Suprapubic skin (tissue), 4 donors: ENCODE data around the gene SLC12A8. TPM values are rescaled to one million over a fixed set of nuclear protein-coding genes. Genes with fewer than 3 reads are reported as not detected.

Experiments used
- DNase-seq, 2 donors: peaks; one replicate each; pipeline ENCODE4 v3.0.0-alpha.2; 2019; ENCODE audit warnings: low spot score in 2 of 2
- H3K27ac ChIP-seq: fragments of 200-600 bp; sonication (generic); one replicate; pipeline ENCODE4 v1.5.1; 2019
- H3K27me3 ChIP-seq: fragments of 200-600 bp; sonication (generic); one replicate; pipeline ENCODE4 v1.5.1; 2019
- H3K36me3 ChIP-seq: fragments of 200-600 bp; sonication (generic); one replicate; pipeline ENCODE4 v1.5.1; 2019
- H3K4me1 ChIP-seq: fragments of 200-600 bp; sonication (generic); one replicate; pipeline ENCODE4 v1.5.1; 2019
- H3K4me3 ChIP-seq: fragments of 200-600 bp; sonication (generic); one replicate; pipeline ENCODE4 v1.5.1; 2019; ENCODE audit warnings: mild to moderate bottlenecking
- H3K9me3 ChIP-seq: fragments of 200-600 bp; sonication (generic); one replicate; pipeline ENCODE4 v1.5.1; 2019
- EP300 ChIP-seq: sonication (generic); formaldehyde crosslinking; IDR thresholded peaks from one replicate; pipeline ENCODE4 v1.6.1; 2017; ENCODE audit warnings: antibody characterized with exemption
- POLR2A ChIP-seq, 2 donors: fragments of 450-650 bp; IDR thresholded peaks; one replicate each; pipeline ENCODE4 v1.6.1; 2017; ENCODE audit warnings: antibody characterized with exemption in 2 of 2, mild to moderate bottlenecking in 2 of 2, moderate library complexity in 2 of 2
- POLR2AphosphoS5 ChIP-seq, 3 donors: sonication (generic); formaldehyde crosslinking; IDR thresholded peaks; one replicate each; pipeline ENCODE4 v1.6.1; 2017; ENCODE audit warnings: antibody characterized with exemption in 3 of 3
- WGBS: methylation state at CpG from one replicate; pipeline ENCODE4 v1.1.5; 2018; 5-methylcytosine and 5-hydroxymethylcytosine counted together
- total RNA-seq, 4 donors: library from RNA; depleted of rRNA; stranded (reverse); fragments of >200 nt; gene quantifications; one replicate each; pipeline ENCODE4 v1.1.0, GENCODE V29; 2016
- TF ChIP-seq, protein P1 (sequence below), 2 donors: fragments of 200-600 bp in 1 of 2; fragments of 450-650 bp in 1 of 2; sonication (generic) in 1 of 2; IDR thresholded peaks; one replicate each; pipeline ENCODE4 v1.5.1; 2016 to 2019; ENCODE audit warnings: antibody characterized with exemption in 2 of 2, mild to moderate bottlenecking in 1 of 2, moderate library complexity in 1 of 2

SLC12A8 gene
- total RNA-seq, 4 donors from 2014 or later: 2.5 to 5.8 (median 4.4) TPM

DNA sequence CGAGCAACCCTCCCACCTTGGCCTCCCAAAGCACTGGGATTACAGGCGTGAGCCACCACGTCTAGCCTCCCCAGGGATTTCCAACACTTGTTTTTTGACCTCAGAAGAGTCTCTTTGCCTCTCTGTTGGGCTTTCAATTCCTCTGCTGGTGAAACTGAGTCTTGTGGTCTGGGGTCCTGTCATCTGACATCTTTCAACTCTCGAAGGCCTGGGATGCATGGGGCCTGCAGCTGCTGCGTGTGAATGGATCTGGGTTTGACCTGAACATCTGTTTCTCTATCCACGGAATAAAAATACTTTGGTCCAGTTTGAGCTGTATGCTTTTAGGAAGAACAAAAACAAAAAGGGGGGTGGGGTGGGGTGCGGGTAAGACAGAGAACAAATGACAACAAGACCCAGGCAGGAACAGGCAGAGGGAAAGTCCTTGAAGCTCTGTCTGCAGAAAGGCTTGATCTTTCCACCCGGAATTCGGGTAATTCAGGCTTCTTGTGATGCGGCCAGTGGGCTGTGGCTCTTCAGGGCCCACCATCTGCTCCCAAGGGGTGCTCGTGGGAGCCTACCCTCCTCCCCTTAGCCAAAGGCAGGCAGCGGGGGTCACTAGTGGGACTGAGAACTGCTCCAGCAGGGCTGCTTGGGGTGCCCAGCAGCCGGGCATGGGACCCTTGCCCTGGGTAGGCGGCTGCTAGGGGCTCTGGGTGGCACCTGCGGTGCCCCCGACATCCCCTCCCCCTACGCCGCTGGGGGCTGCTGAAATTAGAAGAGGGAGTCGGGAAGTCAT, 71.5 kb downstream of the SLC12A8 start:
- Histone ChIP-seq H3K4me3 (peak overlapping the region; percentile 45), H3K27ac (peak overlapping the region; percentile 73), H3K27me3 (no peaks in the 10 kb centered on the region), H3K36me3 (no peaks in the 10 kb centered on the region), H3K9me3 (no peaks in the 10 kb centered on the region), H3K4me1 (peaks cover 62% of the 10 kb centered on the region)
- WGBS: 67% methylated on average over 17 of the region's 19 CpGs
- no peak for DNase-seq
- TF ChIP-seq POLR2AphosphoS5 (IDR thresholded peaks at IDR 0.05): no peak
- TF ChIP-seq, protein P1, sequence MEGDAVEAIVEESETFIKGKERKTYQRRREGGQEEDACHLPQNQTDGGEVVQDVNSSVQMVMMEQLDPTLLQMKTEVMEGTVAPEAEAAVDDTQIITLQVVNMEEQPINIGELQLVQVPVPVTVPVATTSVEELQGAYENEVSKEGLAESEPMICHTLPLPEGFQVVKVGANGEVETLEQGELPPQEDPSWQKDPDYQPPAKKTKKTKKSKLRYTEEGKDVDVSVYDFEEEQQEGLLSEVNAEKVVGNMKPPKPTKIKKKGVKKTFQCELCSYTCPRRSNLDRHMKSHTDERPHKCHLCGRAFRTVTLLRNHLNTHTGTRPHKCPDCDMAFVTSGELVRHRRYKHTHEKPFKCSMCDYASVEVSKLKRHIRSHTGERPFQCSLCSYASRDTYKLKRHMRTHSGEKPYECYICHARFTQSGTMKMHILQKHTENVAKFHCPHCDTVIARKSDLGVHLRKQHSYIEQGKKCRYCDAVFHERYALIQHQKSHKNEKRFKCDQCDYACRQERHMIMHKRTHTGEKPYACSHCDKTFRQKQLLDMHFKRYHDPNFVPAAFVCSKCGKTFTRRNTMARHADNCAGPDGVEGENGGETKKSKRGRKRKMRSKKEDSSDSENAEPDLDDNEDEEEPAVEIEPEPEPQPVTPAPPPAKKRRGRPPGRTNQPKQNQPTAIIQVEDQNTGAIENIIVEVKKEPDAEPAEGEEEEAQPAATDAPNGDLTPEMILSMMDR (IDR thresholded peaks at IDR 0.05): no peak
- TF ChIP-seq POLR2A (IDR thresholded peaks at IDR 0.05): no peak
- no peak for TF ChIP-seq EP300

DNA sequence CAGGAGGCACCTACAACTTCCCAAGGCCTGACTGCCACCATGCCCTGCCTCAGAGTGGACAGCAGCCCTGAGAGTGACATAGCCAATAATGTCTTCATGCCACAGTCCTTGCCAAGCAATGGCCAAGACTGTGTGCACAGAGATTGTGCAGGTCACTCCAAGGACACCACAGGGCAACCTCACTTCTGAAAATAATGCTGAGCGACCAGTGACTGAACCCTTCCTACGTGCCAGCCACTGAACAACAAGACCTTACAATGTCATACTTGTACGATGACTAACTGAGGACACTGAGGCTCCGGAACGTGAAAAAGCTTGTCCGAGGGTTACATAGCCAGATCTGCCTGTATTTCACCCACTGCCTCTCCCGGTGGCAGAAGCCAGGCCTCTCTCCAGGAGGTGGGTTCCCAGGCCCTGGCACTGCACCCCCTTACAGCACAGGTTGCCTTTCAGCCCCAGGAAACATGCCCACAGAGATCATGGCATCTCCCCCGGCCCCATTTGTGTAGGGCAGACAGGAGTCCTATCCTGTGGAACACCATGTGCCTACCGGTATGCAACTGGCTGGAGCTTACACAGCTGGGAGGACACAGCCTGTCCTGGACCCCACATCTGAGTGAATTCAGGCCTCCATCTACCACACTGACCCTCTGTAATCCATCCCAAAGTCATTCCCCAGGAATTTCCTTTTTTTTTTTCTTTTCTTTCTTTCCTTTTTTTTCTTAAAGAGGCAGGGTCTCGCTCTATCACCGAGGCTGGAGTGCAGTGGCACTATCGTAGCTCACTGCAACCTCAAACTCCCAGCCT, 72.3 kb downstream of the SLC12A8 start:
- Histone ChIP-seq H3K9me3 (no peaks in the 10 kb centered on the region), H3K27me3 (no peaks in the 10 kb centered on the region), H3K4me1 (peaks cover 62% of the 10 kb centered on the region), H3K4me3 (no peak overlapping the region), H3K27ac (peak overlapping the region; percentile 73), H3K36me3 (no peaks in the 10 kb centered on the region)
- 69% methylated on average over 10 of the region's 12 CpGs for WGBS
- no peak for DNase-seq
- no peak for TF ChIP-seq POLR2A (IDR thresholded peaks at IDR 0.05)

DNA sequence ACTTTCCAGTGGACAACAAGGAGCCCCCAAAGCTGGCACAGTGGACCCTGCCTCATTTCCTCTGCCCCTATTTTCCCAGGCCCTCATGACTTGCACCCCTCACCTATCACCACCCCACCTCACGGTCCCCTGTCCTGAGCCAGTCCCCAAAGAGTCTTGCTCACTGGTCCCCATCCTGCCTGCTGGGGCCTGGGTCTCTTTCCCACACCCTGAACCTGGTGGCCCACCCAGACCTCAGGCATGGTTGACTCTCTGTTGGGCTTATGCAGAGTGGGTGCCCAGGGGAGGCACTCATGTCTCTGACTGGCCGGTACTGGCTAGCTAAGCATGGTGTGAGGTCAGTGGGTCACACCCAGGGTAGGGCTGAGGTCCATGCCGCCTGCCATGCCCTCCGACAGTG, 73.2 kb downstream of the SLC12A8 start:
- H3K9me3 ChIP-seq: no peaks in the 10 kb centered on the region
- 96% methylated on average over 4 of the region's 4 CpGs for WGBS
- no peaks in the 10 kb centered on the region for H3K27me3 ChIP-seq
- no peaks in the 10 kb centered on the region for H3K36me3 ChIP-seq
- no peak overlapping the region for H3K4me3 ChIP-seq
- H3K27ac ChIP-seq: peak overlapping the region; percentile 41
- no peak for TF ChIP-seq EP300
- TF ChIP-seq, protein P1 (IDR thresholded peaks at IDR 0.05): no peak
- no peak for TF ChIP-seq POLR2A (IDR thresholded peaks at IDR 0.05)
- no peak for TF ChIP-seq POLR2AphosphoS5 (IDR thresholded peaks at IDR 0.05)
- peaks cover 57% of the 10 kb centered on the region for H3K4me1 ChIP-seq
- DNase-seq: no peak

DNA sequence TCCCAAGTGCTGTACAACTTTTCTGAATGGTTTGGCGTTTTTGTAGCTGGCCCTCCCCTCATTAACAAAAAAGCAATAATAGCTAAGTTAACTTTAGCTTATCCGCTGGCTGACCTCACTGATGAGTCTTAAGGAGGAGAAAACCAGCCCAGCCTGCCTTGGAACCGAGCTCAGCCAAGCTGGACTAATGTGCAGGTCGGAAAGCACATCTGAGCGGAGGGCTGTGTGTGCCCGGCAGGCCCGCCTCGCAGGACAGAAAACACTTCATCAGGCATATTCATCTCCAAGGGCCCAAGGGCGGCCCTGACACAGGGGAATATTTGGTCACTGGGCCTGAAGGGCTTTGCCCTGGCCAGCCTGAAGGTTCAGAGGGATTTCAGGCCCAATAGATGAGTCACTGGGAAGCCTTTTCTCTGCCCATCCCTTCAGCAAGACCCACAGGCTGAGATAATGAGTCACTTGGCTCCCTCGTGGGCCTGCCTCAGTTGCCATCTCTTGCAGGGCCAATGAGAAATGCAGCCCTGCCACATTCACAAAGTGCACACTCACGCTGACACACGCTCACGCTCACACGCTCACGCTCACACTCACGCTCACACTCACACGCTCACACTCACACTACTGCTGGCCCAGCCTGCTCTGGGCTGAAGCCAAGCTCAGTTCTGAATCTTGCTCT, 75.1 kb downstream of the SLC12A8 start:
- Histone ChIP-seq H3K4me3 (no peak overlapping the region), H3K36me3 (no peaks in the 10 kb centered on the region), H3K27me3 (no peaks in the 10 kb centered on the region), H3K27ac (peak overlapping the region; percentile 68), H3K4me1 (peaks cover 43% of the 10 kb centered on the region), H3K9me3 (no peaks in the 10 kb centered on the region)
- TF ChIP-seq POLR2A (IDR thresholded peaks at IDR 0.05) (no peak), EP300 (no peak)
- TF ChIP-seq, protein P1 (IDR thresholded peaks at IDR 0.05): no peak
- WGBS: 74% methylated on average over 16 of the region's 17 CpGs
- DNase-seq: no peak

DNA sequence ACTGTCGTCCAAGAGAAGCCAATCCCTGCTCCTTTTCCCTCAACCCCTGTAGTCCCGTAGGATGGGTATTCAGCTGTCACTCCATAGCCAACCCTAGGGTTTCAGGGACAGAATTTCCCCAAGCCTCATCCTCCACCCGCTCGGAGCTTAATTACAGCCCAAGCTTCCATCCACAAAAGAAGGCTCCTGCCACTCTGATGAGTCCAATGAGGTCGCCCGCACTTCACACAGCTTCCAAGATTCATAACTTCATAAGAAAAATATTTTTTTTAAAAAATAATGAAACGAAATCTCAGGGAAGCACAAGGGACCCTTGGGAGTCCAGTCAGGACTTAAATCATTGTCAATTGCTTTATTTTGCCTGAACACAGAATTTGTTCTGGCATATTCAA, 75.6 kb downstream of the SLC12A8 start:
- TF ChIP-seq POLR2AphosphoS5 (IDR thresholded peaks at IDR 0.05) (no peak), EP300 (no peak), POLR2A (IDR thresholded peaks at IDR 0.05) (no peak)
- Histone ChIP-seq H3K9me3 (no peaks in the 10 kb centered on the region), H3K36me3 (no peaks in the 10 kb centered on the region), H3K4me3 (no peak overlapping the region), H3K27me3 (no peaks in the 10 kb centered on the region), H3K4me1 (peaks cover 38% of the 10 kb centered on the region), H3K27ac (peak overlapping the region; percentile 68)
- 76% methylated on average over 7 of the region's 7 CpGs for WGBS
- DNase-seq: no peak

DNA sequence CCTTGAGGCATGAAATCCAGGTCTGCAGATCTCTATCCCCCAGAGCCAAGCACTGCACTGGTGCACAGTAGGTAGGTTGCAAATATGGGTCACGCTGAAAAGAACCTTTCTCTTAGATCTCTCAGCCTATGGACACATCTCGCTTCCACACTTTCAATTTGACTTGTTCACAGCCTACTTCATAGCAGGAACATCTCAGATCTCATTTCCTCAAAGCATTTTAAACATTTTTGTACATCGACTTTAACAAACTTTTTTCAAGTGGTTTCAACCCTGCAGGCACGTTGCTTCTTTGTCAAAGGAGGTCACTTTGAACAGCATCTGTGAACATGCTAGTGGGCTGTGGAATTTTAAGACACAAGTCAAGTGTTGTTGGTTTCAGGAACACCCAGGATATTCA, 76.0 kb downstream of the SLC12A8 start:
- TF ChIP-seq EP300 (no peak), POLR2AphosphoS5 (IDR thresholded peaks at IDR 0.05) (no peak), POLR2A (IDR thresholded peaks at IDR 0.05) (no peak)
- TF ChIP-seq, protein P1 (IDR thresholded peaks at IDR 0.05): no peak
- H3K9me3 ChIP-seq: no peaks in the 10 kb centered on the region
- DNase-seq: no peak
- H3K36me3 ChIP-seq: no peaks in the 10 kb centered on the region
- WGBS: 60% methylated on average over 4 of the region's 4 CpGs
- H3K27me3 ChIP-seq: no peaks in the 10 kb centered on the region
- peaks cover 33% of the 10 kb centered on the region for H3K4me1 ChIP-seq
- no peak overlapping the region for H3K4me3 ChIP-seq
- peak overlapping the region; percentile 68 for H3K27ac ChIP-seq
